ENCODE data around the gene CCT6B.

DNA sequence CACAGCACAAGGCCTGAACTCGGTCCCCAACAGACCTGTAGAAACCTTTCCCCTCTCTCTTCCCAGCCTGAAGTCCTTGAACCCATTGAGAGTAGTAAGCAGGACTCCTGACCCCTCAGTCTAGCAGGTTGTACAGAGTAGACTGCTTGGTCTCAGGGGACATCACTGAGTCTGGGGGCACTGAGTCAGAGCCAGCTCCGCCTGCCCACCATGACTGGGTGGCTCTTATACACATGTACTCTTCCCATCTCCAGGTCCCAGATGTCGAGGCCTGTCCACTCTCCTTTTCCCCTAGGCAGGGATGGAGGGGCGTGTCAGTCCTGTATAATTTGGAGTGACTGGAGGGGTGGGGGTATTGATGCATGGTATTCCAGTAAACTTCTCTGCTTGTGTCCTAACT, 42.5 kb upstream of the CCT6B start:
- no peak for TF ChIP-seq POLR2A (IDR thresholded peaks at IDR 0.05)
- TF ChIP-seq, protein P1, sequence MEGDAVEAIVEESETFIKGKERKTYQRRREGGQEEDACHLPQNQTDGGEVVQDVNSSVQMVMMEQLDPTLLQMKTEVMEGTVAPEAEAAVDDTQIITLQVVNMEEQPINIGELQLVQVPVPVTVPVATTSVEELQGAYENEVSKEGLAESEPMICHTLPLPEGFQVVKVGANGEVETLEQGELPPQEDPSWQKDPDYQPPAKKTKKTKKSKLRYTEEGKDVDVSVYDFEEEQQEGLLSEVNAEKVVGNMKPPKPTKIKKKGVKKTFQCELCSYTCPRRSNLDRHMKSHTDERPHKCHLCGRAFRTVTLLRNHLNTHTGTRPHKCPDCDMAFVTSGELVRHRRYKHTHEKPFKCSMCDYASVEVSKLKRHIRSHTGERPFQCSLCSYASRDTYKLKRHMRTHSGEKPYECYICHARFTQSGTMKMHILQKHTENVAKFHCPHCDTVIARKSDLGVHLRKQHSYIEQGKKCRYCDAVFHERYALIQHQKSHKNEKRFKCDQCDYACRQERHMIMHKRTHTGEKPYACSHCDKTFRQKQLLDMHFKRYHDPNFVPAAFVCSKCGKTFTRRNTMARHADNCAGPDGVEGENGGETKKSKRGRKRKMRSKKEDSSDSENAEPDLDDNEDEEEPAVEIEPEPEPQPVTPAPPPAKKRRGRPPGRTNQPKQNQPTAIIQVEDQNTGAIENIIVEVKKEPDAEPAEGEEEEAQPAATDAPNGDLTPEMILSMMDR (IDR thresholded peaks at IDR 0.05): no peak
